GM18867 (cell line): ENCODE data around the gene DMAP1.

Source experiments
- ATAC-seq: cut with Tn5 transposase; IDR thresholded peaks from one replicate; pipeline ENCODE4 v1.9.1; 2021; ENCODE audit warnings: mild to moderate bottlenecking, moderate library complexity; ENCODE audit not compliant: unreplicated experiment

Gene DMAP1

DNA sequence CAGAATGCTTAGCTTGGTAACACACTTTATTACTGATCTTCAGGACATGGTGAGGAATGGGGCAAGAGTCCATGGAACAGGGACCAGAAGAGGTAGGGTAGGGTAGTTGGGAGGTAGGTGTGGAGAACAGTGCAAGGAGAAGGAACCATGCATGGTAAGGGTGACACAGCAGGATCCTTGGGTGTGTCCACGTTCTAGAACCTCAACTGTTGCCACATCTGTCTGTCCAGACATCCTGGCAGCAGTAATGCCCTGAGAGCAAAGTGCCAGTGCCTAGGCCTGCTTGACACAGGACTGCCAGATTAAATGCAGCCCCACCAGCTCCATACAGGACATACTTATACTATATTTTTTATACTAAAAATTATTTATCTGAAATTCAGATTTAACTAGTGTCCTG is 13.9 kb downstream of the DMAP1 start:
- no peak for ATAC-seq

DNA sequence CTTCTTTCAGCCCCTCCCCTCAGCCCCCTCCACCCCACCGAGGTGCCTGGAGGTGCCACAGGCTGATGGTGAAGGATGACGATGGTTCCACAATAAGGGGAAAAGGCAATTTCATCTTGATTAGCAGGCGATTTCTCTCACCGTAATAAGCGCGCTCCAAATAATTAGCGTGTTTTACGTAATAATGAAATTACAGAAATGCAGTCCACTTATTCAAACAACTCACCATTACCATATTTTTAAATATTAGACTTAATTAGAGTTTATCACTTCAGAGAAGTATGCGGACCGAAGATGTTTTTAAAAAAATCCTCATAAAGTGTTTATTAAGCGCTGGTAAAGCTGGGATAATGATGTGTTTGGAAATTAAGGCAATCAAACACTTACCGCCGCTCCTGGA is 14.9 kb downstream of the DMAP1 start:
- ATAC-seq, result no peak

DNA sequence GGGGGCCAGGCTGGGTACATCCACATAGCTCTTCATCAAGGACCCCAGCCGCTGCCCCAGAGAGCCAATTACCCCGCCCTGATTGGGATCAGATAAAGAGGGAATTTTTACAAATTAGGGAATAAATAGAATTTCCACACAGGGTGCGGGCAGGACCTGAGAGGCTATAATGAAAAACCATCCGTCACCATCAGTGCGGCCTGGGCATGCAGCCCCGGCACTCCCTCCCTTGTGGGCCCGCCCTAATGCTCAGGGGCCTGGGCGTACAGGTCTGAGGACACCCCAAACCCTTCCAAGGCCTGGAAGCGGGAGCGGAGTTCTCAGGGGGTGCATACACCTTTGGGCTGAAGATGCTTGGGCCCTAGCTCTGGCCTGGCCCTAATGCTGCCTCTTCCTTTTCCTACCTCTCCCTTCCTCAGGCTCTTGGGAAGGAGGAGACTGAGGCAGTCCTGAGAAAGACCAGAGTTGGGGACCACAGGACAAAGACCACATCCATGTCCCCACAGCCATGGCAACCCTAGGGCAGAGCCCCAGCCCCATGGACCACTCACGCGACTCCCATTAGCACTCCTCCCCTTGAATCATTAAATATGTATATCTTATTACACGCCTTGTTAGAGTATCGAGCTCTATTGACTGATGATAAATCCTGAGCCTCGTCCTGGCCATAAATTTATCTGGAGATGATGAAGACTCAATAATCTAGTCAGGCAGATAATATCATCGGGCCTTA is 16.3 kb downstream of the DMAP1 start:
- ATAC-seq, result no peak

DNA sequence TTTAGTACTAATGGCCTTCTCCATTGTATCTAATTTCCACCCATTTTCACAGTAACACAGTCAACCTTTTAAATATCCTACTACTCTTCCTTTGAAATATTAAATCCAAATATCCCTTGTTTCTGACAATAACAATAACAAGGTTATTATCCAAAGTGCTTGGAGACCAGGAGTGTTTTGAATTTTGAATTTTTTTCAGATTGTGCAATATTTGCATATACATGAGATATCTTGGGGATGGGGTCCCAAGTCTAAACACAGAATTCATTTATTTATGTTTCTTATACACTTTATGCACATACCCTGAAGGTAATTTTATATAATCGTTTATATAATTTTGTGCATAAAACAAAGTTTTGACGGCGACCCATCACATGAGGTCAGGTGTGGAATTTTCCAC is 17.5 kb downstream of the DMAP1 start:
- no peak for ATAC-seq

DNA sequence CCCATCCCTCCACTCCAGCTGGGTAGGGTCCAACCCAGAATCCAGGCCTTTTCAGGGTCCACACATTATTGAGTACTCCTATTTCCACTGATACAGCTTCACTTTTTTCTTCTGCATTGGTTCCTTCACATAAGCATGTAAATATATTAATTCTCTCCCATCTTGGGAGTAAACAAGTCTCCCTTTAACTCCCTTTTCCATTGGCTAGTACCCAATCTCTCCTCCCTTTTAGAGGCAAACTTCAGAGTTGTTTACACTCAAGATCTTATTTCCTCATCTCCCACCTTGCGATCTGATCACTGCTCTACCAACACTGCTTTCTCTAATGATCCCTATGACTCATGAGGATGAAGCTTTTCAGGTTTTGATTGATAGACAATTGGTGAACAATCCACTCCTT is 20.3 kb downstream of the DMAP1 start:
- no peak for ATAC-seq

DNA sequence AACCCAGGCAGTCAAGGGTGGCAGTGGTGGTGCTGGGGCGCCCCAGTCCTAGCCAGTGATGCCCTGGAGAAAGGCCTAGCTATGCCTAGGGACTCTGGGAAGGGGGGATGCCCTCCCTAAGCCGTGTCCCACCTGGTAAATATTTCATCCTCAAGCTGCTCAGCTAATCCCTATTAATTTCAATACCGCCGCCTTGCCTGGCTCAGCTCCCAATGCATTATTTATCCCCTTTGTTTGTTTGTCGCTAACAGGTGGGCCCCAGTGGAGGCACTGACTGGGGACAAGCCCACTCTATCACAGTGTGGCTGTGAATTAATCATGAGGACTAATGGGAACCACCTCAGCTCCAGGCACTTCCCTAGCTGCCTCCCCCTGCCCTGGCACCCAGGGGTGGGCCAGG is 22.5 kb downstream of the DMAP1 start:
- no peak for ATAC-seq

DNA sequence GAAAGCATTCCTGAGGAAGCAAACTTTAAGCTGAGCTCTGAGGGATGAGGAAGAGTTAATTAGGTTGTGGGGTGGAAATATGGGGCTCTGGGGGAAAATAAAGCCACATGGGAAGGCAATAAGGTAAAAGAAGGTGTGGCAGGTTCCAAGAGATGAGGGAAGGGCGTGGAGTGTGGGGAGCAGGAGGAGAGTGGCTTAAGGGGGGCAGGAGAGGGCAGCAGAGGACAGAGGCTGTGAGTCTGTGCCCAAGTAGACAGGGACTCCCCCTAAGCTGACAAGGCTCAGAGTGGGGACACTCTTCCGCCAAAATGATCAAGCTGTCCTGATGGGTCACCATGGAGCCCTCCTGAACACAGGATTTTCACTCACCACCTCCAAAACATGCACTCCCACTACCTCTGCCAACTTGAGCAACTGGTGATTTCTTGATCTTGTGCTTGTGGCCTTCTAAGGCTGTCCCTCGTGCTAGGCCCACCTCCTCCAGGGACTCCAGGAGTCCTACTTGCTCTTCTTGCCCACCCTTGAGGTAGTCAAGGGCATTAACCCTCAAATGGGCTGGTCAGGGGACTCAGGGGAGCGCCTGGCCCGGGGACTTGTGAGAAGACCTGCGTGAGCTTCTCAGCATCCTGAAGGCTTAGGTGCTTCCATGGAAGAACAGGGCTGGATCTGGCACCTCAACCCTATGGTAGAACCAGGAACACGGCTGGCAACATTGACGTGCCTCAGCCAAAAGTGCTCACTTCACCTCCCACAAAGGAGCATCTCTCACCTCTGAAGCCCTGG is 23.4 kb downstream of the DMAP1 start:
- no peak for ATAC-seq

DNA sequence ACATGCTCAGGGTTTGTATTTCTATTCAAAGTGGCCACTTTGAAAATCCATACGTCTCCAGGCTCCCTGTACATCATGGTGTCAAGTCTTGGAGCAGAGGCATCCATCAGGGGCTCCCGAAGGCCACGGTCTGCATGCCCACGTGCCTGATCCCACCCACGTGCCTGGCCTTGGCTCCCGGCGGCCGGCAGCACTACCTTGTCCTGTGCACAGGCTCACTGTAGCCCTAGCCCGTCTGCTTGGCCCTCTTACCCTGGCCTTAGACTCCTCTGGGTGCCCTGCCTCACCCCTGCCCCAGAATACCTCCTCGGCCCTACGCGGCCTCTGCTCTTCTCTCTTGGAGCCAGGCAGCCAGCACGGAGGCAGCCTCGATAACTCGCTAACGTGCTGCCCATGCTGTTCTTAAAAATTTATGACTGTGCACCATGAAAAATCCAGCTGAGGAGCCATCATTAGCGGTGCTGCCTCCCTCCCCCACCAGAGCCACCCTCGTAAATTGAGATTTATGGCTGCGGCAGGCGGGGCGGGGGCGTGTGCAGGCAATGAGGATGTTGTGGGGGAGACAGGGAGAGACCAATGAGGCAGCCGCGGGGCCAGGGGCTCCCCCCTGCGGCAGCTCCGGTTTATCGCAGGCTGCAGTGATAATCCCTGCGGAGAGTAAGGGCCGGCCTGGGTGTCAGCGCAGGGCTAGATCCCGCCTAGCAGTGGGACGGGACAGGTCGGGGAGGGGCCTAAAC is 24.6 kb downstream of the DMAP1 start:
- no peak for ATAC-seq

DNA sequence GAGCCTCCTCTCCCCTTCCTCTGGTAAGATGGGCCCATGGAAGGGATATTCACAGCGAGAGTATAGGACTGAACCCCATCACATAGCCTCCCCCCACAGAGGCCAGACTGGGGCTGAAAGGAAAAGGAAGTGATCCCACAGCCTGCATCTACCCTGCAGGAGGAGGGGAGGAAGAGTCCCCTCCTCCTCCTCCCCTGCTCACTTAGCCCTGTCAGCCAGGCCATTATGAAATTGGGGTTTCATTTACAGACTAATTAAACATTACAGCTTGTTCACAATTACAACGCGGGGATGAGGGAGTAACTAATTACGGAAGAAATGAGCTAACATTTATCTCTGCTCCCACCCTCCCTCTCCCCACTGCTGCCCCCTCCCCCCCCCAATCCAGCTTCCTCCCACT is 25.4 kb downstream of the DMAP1 start:
- ATAC-seq, result no peak

DNA sequence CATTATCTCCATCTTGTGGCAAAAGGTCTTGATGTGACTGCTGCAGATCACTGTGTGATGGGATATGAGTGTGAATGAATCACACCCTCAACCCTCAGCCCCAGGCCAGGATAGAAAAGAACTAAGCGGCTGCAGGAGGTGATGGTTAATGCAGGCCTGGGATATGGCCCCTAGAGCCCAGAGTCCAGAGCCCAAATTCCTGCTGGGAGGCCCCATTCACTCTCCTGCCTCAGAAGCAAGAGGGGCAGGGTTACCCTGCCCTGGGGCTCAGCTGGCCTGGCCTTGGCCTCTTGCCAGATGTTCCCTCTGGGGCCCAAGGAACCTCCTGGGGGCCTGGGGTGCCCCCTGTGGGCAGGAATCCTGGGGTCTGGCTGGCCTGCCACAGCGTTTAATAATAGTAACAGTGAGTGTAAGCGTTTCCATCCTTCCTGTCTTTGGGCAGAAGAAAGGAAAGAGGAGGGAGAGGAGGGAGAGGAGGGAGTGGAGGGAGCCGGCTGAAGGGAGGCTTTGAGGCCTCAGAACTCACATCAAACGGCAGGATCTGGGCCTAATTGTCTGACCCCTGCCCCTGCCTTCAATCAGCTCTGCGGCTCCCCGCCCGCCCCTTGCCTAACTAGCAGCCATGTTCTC is 26.2 kb downstream of the DMAP1 start:
- ATAC-seq, result no peak

DNA sequence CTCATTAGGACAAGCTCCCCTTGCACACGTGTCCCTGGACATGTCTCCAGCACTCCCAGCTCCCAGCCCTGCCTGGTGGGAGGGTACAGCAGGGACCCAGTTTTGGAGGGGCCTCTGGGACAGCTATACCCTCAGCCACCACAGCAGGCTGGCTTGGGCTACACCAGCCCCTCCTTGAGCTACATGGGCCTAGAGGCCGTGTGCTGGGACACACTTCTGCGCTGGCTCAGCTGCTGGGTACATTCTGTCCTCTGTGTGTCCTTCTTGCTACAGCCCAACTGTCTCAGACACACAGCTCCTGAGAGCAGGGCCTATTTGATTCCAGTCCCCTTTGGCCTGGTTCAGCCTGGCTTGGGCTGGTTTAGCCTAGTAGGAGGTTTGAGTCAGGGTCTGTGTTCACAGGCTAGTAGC is 26.7 kb downstream of the DMAP1 start:
- ATAC-seq, result no peak

DNA sequence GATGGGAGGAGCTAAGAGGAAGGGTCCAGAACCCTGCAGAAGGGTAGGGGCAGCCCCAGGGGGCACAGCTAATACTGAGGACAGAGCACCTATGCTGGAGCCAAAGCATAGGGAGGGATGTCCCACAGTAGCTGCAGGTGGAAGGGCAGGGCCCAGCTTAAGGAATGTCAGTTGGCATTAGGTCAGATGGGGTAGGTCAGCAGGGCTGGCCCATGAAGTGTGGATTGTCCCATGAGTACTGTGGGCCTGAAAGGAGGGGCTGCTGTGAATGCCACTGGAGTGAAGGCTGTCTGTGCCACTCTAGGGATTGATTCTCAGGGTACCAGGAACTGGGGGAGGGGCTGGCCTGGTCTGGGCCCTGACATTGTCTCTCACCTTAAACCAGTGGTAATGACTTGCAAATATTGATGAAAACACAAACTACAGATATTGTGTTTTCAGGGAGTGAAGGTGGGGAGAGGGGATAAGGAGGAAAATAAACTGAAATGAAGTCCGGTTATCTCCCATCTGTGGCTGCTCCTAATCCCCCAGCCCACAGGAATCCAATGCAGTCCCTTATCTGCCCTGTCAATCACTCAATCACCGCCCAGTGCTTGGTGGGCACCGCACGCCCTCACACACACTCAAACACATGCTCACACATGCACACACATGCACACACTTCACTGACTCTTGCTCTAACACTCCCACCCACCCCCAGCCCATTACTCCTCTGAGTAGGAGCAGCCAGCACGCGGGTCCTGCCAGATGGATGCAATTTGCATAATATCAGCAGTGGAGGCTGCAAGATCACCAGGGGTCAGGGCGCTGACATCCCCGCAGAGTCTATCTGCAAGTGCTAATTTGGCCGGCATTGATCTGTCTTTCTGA is 27.8 kb downstream of the DMAP1 start:
- ATAC-seq, result no peak

DNA sequence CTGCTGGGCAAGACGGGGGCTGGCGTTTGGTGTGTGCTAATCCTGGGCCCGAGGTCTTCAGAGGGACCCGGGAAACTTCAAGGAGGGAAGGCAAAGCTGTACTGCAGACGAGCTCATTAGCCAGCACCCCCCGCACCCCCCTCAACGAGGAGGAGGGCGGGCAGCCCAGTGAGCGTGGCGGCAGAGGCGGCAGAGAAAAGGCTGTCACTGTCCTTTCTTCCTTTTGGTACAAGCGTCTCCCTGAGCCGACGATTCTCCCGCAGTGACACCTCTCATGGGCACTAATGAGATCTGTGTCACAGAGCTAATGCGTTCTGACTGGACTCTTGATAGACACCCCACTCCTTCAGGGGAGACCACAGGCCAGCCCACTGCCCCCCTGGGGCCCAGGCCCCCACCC is 29.5 kb downstream of the DMAP1 start:
- no peak for ATAC-seq

DNA sequence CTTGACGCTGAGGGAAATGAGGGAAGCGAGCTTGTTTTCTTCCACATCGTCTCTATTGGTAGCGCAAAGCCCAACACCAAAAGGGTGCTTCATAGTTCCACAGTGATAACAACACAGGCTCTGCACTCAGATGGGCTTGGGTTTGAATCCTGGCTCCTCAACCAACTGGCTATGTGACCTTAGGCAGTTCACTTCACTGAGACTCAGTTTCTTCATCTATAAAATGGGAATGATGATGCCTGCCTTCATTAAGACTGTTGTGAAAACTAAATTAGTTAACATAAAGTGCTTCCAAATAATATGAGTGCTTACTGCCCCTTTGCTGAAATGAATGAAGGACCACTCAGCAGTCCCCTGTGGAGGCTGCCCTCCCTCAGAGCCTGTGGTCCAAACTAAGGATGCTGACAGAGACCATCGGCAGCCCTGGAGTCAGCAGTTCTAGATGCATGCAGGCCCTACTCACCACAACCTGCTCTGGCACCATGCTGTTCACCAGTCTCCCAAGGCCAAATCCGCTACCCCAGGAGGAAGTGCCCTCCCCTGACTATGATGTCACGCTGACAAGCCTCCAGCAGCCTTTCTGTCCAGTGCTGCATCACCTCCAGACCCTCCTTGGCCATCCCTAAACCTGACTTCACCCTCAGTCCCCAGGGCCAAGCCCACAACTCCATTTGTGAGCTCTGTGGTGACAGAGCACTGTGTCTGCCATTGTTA is 30.7 kb downstream of the DMAP1 start:
- ATAC-seq, result no peak

DNA sequence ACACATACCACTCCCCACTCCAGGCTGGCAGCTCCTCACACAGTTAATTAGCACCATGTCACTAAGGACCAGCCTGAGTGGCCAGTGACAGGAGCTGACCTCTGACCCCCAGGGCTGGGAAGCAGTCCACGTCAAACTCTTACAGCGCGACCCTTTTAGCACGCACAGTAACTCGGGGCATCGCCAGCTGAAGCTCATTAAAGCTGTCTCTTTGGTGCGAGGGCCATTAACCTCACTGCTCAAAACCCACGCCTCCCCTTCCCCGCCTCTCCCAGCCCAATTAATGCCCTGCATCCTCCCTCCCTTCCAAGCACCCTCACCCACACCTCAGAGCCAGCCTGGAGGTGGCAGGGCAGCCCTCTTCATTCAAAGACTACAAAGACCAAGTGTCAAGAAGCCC is 31.7 kb downstream of the DMAP1 start:
- ATAC-seq, result no peak

DNA sequence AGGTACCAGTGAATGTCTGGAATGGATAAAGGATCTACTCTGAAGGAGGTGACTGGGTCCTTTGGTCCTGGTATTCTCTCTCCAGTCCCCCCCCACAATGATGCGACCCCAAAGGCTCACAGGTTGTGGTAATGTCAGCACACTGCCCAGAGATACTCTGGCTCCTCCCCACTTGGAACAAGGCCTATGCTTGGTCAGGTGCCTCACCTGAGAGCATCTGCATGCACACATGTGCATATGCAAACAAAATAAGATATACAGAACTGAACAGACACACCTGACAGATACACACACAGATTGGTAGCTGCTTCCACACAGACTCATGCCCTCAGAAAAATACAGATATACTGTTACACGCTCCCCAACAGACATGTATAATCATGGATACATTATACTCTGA is 33.5 kb downstream of the DMAP1 start:
- ATAC-seq, result no peak

DNA sequence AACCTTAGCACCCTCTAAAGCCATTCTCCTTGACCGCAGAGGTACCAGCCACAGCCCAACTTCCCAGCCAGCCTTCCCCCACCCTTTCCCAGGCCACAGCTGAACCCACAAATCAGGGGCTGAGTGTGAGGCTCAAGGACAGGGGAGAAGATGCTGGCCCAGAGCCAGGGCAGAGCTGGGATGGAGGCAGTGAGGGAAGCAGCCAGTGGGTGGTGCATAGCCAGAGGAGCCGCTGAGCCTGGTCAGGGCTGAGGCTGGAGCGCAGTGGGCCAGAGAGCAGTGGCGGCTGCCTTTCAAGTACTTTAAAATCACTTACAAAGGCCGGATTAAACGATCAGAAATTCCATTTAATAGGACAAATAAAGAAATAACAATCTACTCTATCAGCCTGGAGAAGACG is 36.3 kb downstream of the DMAP1 start:
- ATAC-seq, result no peak

DNA sequence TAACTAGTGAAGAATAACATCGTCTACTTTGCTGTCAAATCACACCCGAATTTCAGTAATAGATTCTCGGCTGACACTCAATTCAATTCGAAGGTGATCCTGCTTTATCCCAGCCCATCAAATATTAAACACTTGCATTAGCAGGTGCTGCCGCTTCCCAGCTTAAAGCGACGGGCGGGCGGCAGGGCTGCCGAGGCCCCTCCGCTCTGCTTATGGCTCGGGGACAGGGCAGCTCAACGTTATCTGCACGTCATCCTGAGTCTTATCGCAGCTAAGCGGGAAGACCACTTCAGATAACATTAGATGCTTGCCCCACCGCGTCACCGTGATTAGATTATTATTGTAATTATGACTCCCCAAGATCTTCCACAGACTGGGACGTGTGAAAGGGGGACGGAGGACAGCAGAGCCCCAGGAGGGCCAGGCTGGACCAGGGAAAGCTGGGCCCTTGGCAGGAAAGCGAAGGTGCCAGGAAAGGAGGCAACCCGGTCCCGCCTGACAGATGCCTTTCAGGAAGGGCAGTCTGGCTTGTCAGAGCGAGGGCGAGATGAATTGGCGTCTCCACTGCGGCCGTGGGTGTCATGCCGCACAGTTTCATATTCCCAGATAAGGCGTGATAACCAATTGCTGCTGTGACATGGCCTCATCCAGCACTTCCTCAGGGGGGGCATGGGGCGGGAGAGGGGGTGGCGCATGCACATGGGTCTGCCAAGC is 37.0 kb downstream of the DMAP1 start:
- no peak for ATAC-seq

DNA sequence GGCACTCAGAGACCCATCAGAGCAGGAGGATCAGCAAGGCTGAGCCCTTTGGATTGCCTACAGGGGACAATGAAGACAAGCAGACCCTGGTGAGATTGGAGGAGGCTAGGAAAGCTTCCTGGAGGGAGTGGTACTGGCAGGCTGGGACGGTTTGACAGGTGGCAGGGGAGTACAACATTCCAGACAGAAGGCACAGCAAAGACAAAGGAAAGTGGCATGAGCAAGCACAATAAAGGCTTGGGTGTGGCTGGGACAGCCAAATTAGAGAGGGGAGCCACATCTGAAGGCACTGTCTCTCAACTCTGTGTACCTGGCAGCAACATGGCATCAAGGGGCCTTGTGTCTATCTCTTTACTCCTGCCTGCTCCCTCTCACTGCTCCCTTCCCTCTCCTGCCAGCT is 38.2 kb downstream of the DMAP1 start:
- ATAC-seq, result no peak
